NCI-H748 (cell line): ENCODE data around the gene RASGRP1.
"Not testable (repeated sequence)": the region's sequence is repeated elsewhere in the genome, so short reads cannot be mapped to it uniquely, and the experiment has no call there.

Source experiments
- DNase-seq: peaks from one replicate; lab custom pipeline; 2025; ENCODE audit not compliant: unreplicated experiment; lab: John Stamatoyannopoulos, UW

RASGRP1 gene

GRCh38 chr15:38564557-38565286 is at the start of gene RASGRP1:
RASGRP1 (minus strand) TSS chr15:38564814; CDS start chr15:38564628, 186 bp downstream.
- peak; percentile 56 for DNase-seq

- no peak for DNase-seq
Measured at GRCh38 chr15:38613085-38613484, 48.5 kb upstream of the RASGRP1 start.

- no peak for DNase-seq
Measured at GRCh38 chr15:38612159-38612863, 47.7 kb upstream of the RASGRP1 start.

GRCh38 chr15:38611228-38611627 is 46.6 kb upstream of the RASGRP1 start:
- DNase-seq = no peak

- peak; percentile 5 for DNase-seq
Measured at GRCh38 chr15:38610748-38611147, 46.1 kb upstream of the RASGRP1 start.

GRCh38 chr15:38609097-38609738 is 44.6 kb upstream of the RASGRP1 start:
- no peak for DNase-seq

GRCh38 chr15:38608682-38609081 is 44.1 kb upstream of the RASGRP1 start:
- no peak for DNase-seq

- no peak for DNase-seq
Measured at GRCh38 chr15:38605744-38606143, 41.1 kb upstream of the RASGRP1 start.

GRCh38 chr15:38603672-38604071 is 39.1 kb upstream of the RASGRP1 start:
- DNase-seq = no peak

GRCh38 chr15:38602910-38603670 is 38.5 kb upstream of the RASGRP1 start:
- no peak for DNase-seq

GRCh38 chr15:38600236-38600635 is 35.6 kb upstream of the RASGRP1 start:
- no peak for DNase-seq

- DNase-seq = no peak
Measured at GRCh38 chr15:38598749-38599148, 34.1 kb upstream of the RASGRP1 start.

GRCh38 chr15:38597219-38597800 is 32.7 kb upstream of the RASGRP1 start:
- no peak for DNase-seq

GRCh38 chr15:38593524-38593923 is 28.9 kb upstream of the RASGRP1 start:
- DNase-seq = no peak

- no peak for DNase-seq
Measured at GRCh38 chr15:38589502-38589901, 24.9 kb upstream of the RASGRP1 start.

- DNase-seq = no peak
Measured at GRCh38 chr15:38588672-38589071, 24.1 kb upstream of the RASGRP1 start.

- no peak for DNase-seq
Measured at GRCh38 chr15:38587214-38587613, 22.6 kb upstream of the RASGRP1 start.

GRCh38 chr15:38586005-38586404 is 21.4 kb upstream of the RASGRP1 start:
- DNase-seq = not testable (repeated sequence)

- no peak for DNase-seq
Measured at GRCh38 chr15:38578626-38579025, 14.0 kb upstream of the RASGRP1 start.

- DNase-seq = no peak
Measured at GRCh38 chr15:38577424-38577987, 12.9 kb upstream of the RASGRP1 start.

- no peak for DNase-seq
Measured at GRCh38 chr15:38576837-38577236, 12.2 kb upstream of the RASGRP1 start.
